ENCODE data around the gene KLRD1.
"Not testable (repeated sequence)": the region's sequence is repeated elsewhere in the genome, so short reads cannot be mapped to it uniquely, and the experiment has no call there.

KLRD1 gene

DNA sequence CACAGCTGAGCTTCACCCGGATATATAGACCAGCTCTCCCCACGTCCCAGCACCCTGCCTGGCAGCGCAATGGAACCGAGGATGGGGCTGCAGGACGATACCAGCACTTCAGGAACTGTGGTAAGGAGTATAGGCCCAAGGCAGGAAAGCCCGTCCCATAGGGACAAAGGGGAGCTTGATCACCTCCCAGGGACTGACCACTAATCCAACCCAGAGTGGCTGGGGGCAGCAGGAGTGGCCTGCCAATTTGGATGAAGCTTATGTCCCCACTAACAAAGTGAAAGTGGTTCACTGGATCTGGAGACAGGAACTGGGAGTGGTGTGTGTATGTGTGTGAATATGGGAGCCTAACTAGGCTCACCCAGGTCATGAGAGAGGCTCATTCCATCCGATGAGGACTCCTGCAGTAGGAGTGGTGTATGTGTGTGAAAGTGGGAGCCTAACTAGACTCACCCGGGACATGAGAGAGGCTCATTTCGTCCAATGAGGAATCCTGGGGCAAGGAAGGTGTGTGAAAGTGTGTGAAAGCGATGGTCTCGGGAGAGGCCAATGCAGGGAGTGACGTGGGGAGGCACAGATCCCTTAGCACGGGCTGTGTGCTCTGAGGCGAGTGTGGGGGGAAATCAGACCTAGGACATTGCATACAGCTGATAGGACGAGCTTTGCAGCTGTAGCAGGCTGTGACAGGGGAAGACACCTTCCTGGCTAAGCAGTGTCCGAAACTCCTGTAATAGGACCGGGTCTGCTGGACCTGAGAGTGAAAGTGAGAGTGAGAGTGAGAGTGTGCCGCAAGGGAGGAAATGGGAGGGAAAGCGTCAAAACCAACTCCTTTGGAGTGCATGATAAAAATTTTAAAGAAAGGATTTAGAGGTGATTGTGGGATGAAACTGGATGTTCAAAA is 56.5 kb downstream of the KLRD1 start:
- Histone ChIP-seq H3K4me1 (peaks cover 0 to 40% (median 24%) of the 10 kb centered on the region in 4 donors), H3K36me3 (no peaks in the 10 kb centered on the region), H3K4me3 (peak overlapping the region; percentile 64 to 70), H3K27ac (peak overlapping the region; percentile 83 to 91), H3K9me3 (no peaks in the 10 kb centered on the region), H3K27me3 (no peaks in the 10 kb centered on the region)
- peak; percentile 42 to 69 for DNase-seq
- TF ChIP-seq, protein P1, sequence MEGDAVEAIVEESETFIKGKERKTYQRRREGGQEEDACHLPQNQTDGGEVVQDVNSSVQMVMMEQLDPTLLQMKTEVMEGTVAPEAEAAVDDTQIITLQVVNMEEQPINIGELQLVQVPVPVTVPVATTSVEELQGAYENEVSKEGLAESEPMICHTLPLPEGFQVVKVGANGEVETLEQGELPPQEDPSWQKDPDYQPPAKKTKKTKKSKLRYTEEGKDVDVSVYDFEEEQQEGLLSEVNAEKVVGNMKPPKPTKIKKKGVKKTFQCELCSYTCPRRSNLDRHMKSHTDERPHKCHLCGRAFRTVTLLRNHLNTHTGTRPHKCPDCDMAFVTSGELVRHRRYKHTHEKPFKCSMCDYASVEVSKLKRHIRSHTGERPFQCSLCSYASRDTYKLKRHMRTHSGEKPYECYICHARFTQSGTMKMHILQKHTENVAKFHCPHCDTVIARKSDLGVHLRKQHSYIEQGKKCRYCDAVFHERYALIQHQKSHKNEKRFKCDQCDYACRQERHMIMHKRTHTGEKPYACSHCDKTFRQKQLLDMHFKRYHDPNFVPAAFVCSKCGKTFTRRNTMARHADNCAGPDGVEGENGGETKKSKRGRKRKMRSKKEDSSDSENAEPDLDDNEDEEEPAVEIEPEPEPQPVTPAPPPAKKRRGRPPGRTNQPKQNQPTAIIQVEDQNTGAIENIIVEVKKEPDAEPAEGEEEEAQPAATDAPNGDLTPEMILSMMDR (IDR thresholded peaks at IDR 0.05) = no peak
- intact Hi-C loops (cut with DNase I; ENCODE audit: low total_unique reads) = loop anchor here (10.0 kb wide), 1 partner anchor 149 kb away; the partner anchor contains the start of gene GABARAPL1

DNA sequence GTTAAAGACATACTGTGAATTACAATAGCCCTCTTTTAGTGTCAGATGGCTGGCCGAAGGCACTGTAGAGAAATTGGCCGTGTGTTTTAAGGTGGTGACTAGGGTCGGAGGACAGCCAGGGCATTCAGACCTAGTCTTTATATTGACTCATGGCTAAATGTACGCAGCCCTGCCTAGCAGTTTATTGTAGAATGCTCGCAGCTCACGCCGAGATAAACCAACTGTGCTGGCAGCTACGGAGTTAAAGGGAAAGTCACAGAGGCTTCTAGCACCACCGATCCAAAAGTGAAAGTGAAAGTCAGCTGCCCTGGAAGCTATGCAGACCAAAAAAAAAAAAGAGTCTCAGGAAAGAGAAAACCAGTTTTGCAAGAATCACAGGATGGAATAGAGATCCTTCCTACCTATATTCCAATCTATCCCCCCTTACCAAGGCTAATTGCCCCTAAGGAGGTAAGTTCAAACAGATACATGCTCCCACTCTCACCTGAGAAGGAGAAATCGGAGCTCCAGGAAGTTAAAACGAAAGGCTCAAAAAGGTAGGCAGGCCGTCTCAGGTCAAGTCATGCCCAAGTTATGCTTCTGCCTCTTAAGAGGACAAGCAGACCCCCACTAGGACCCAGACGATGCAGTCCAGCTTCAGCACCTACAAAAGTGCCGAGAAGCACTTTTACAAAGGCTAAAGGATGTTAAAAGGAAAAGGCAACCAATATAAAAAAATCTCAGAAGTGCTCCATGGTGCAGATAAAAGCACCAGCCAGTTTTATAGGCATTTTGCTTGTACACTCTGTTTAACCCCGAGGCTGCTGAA is 57.3 kb downstream of the KLRD1 start:
- TF ChIP-seq, protein P1 (IDR thresholded peaks at IDR 0.05) = no peak
- DNase-seq = peak; percentile 49 to 74
- intact Hi-C loops (cut with DNase I; ENCODE audit: low total_unique reads) = loop anchor here (10.0 kb wide), 1 partner anchor 150 kb away; the partner anchor contains the start of gene GABARAPL1
- Histone ChIP-seq H3K27ac (peak overlapping the region; percentile 83 to 91), H3K27me3 (no peaks in the 10 kb centered on the region), H3K4me3 (peak overlapping the region; percentile 64 to 70), H3K4me1 (peaks cover 0 to 40% (median 24%) of the 10 kb centered on the region in 4 donors), H3K9me3 (no peaks in the 10 kb centered on the region), H3K36me3 (no peaks in the 10 kb centered on the region)

DNA sequence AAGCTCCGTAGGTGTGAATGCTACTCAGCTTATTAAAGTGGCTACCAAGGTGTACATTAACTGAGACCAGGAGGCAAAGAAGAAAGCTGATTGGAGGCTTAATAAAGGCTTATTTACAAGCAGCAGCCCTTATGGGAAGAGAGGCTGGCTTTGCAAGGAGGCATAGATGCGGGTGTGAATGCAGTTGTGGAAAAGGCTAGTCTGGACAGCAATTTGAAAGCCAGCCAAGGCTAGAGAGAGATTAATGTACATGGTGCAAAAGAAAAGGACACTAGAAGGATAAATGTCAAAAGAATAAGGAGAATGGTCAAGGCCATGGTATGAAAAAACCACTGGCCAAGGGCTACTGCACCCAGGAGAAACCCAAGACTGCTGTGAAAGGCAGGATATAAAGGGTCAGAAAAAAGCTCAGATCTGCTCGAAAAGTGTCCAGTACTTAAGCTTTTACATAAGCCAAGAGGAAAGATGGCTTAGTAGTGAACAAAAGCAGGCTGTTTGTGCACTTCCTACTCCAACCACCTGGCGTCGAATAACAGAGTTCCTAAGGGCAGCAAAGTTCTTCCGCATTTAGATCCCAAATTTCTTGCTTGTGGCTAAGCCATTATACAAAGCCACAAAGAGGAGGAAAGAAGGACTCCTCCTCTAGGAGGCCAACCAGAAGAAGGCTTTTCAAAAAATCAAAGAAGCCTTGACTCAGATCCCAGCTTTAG is 58.2 kb downstream of the KLRD1 start:
- Histone ChIP-seq H3K9me3 (no peaks in the 10 kb centered on the region), H3K27me3 (no peaks in the 10 kb centered on the region), H3K27ac (peak overlapping the region; percentile 83 to 91), H3K4me1 (peaks cover 0 to 40% (median 24%) of the 10 kb centered on the region in 4 donors), H3K36me3 (no peaks in the 10 kb centered on the region), H3K4me3 (peak overlapping the region; percentile 64 to 70)
- intact Hi-C loops (cut with DNase I; ENCODE audit: low total_unique reads) = loop anchor here (10.0 kb wide), 1 partner anchor 151 kb away; the partner anchor contains the start of gene GABARAPL1
- no peak for DNase-seq
- TF ChIP-seq, protein P1 (IDR thresholded peaks at IDR 0.05) = no peak

- peaks cover 0 to 38% (median 23%) of the 10 kb centered on the region in 4 donors for H3K4me1 ChIP-seq
- H3K36me3 ChIP-seq = no peaks in the 10 kb centered on the region
- no peaks in the 10 kb centered on the region for H3K9me3 ChIP-seq
- intact Hi-C loops (cut with DNase I; ENCODE audit: low total_unique reads) = loop anchor here (10.0 kb wide), 1 partner anchor 152 kb away; the partner anchor contains the start of gene GABARAPL1
- H3K4me3 ChIP-seq = no peak overlapping the region
- TF ChIP-seq, protein P1 (IDR thresholded peaks at IDR 0.05) = no peak
- no peak for DNase-seq
- no peaks in the 10 kb centered on the region for H3K27me3 ChIP-seq
- H3K27ac ChIP-seq = peak overlapping the region; percentile 83 to 91
Measured at GRCh38 chr12:10366875-10367274, 59.2 kb downstream of the KLRD1 start.

DNA sequence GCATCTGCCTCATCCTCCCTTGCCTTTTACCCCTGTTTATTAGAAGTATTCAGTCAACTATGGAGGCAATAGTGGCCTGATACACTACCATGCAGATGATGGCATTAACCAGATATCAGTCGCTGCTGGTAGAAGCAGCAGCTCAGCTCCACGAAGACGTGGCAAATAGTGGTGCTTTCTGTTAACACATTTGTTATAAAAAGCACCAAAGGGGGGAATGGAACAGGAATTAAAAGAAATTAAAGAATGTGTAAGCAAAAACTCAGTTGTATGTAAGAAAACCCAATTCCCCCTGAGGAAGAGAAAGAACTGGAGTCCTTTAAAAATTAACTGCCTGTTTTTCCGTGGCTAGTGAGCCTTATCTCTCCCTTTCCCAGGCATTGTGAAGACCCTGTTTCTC is 60.0 kb downstream of the KLRD1 start:
- peak overlapping the region in 1 of 2 donors; percentile 91 for H3K27ac ChIP-seq
- intact Hi-C loops (cut with DNase I; ENCODE audit: low total_unique reads) = loop anchor here (10.0 kb wide), 1 partner anchor 153 kb away; the partner anchor contains the start of gene GABARAPL1
- not testable (repeated sequence) for H3K27me3 ChIP-seq, DNase-seq, H3K36me3 ChIP-seq, H3K9me3 ChIP-seq, H3K4me3 ChIP-seq
- peaks cover 0 to 35% (median 20%) of the 10 kb centered on the region in 4 donors for H3K4me1 ChIP-seq
